ENCODE data around the gene ADGRV1.
"Not testable (repeated sequence)": the region's sequence is repeated elsewhere in the genome, so short reads cannot be mapped to it uniquely, and the experiment has no call there.

Gene ADGRV1

DNA sequence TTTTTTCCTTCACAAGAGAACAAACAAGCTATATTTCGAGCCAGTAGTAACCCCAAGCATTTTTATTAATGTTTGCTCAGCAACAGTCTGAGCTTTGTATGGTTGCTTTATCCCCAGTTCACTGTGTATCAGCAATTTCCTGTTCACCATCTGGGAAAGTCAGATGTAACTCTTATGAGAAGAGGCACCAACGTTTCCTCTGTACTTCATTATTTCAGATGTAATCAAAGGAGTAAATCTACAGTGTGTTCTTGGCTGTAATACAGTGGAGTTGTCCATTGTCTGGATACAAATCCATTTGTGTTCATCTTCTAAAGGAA lies 484.3 kb downstream of the ADGRV1 start:
- DNase-seq, result no peak

DNA sequence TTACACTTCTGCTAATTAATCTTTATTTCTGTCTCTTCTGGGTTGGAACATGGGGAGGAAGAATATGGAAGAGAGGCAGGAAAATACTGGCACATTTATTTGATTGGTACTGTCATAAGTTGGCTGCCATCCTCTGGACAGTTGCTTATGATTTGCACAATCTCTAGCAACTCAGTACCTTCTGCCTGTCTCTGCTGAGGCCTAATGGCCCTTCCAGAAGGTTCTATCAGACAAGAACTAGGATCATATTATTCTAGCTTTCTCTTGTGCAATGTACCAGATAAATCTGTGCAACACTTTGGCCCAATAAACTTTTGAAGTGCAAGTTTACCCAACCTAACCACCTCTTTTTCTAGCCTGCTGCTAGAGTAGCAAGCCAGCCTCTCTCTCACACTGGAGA lies 489.5 kb downstream of the ADGRV1 start:
- no peak for DNase-seq

DNA sequence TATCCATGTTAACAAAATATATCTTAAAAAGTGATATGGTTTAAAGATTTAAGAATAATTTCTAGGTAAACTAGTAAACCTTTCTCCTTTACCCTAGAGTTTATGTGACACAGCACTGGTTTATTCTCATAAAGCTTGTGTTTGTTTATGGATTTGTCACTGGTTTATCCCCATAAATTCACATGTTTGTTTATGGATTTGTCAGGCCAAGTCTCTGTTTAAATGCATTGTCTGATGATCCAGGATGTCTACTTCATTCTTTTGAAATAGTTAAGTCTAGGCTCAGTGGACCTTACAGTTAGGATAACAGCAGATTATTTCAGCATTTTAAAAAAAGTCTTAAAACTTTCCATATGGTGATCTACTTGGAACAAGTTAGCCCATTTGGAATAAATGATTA lies 490.5 kb downstream of the ADGRV1 start:
- DNase-seq, result no peak

DNA sequence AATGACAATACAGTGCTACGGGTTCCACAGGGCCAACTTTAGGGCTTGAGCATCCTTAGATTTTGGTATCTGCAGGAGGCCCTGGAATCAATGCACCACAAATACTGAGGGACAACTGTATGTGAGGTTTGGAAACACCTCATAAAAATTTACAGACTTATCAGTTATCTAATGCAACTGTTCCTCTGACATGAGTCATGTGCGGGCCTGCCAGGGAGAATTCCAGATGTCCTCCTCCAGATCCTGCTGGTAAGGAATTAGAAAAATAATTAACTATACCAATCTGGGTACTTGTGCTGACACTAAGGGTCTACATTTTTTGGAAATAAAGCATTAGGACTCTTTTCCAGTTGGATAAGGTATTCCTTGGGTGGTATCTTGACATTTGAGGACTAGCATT lies 491.2 kb downstream of the ADGRV1 start:
- DNase-seq, result no peak

DNA sequence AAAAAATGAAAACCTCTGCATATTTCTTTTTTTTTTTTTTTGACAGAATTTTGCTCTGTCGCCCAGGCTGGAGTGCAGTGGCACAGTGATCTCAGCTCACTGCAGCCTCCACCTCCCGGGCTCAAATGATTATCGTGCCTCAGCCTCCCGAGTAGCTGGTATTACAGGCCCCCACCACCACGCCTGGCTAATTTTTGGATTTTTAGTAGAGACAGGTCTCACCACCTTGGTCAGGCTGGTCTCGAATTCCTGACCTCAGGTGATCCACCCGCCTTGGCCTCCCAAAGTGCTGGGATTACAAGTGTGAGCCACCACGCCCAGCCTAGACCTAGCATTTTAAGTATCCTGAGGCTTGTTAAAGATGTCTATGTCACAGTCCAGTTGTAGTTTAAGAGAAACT lies 493.8 kb downstream of the ADGRV1 start:
- not testable (repeated sequence) for DNase-seq

DNA sequence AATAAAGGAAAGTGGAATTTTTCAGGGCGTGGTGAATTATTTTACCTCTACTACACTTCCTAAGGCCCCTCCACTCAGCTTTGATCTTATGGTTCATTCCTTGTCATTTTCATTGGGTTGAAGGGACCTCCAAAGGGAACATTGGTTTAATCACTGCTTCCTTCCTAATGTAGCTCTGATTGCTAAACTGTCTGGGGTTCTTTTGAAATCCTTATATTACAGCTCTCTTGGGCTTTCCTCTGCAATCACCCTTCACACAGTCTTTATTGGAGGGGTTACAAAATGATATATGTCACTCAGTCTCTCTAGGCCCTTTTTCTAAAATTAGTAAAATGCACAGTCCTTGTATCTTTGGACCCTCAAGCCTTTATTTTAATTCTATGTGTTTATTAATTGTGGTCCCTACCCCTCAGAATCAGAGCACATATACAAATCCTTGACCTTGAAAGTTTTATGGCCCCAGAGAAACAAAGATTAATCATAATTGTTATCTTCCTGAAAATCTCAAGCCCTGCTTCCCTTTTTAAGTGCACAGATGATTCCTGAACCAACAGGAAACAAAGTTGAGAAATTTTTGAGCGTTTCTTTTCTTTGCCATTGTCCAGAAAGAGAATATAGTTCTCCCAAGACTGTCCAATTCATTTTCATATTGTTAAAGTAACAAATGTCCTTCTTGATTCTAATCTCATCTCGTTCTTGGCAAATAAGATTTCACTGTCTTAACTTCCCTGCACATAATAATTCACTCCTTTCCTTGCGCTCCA lies 494.6 kb downstream of the ADGRV1 start:
- DNase-seq, result no peak

DNA sequence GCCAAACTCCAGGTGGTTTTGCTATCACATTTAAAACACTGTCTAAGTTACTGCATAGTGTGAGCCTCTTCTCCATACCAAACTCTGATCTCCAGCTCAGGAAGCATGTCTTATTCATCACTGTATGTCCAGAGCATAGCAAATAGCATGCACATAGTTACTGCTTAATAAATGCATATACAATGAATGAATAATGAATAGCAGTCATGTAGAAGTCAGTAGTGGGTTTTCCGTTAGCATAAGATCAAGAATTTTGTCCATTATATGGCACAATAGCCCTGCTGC lies 495.1 kb downstream of the ADGRV1 start:
- no peak for DNase-seq

DNA sequence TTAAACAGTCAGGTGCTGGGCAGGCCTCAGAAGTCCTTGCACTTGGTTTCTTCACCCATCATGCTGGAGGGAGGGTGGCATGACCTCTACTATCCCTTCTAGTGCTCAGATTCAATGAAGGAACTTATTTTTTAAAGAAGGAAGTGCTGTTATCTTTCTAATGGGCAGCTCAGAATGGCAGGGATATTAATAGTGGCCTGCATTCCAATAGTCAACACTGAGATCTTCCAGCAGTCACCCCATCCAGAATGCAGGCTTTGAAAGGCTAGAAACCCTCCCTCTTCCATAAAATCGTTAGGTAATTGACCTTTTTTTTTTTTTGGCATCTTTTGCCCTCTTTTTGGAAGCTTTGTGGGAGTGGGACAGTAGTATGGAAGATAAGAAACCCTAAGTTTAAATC lies 499.6 kb downstream of the ADGRV1 start:
- DNase-seq, result no peak

DNA sequence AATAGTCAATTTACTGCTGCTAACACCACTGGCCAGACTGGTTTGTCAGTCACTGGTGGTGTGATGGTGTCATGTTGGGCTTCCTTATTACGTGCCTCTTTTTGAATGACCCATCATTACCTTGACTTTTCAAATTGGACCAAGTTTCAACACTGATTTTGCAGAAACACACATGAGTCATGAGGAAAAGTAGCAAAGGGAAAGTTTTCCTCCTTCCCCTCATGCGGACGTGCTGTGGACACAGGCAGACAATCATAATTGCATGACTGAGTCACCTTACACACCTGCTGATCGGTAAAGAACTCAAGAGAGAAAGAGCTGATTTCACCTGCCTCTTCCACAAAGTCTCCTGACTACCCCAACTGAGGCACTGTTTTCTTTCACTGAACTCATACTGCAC lies 500.0 kb downstream of the ADGRV1 start:
- DNase-seq, result no peak

DNA sequence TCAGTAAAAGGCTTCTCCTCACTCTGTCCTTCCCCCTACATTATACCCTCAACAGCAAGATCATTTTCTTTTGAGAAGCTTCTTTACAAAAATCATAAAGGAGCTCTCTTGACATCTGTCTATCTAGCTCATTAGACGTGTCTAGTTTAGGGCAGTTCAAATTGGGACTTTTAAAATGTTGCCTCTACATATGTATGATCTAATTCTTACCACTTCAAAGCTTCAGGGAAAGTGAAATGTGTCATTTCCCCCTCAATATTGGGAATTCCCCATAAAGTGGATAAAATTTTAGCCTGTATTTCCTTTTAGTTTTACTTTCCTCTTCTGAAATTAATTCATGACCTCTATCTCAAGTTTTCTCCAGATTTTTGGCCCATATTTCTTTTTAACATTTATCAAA lies 500.8 kb downstream of the ADGRV1 start:
- no peak for DNase-seq

DNA sequence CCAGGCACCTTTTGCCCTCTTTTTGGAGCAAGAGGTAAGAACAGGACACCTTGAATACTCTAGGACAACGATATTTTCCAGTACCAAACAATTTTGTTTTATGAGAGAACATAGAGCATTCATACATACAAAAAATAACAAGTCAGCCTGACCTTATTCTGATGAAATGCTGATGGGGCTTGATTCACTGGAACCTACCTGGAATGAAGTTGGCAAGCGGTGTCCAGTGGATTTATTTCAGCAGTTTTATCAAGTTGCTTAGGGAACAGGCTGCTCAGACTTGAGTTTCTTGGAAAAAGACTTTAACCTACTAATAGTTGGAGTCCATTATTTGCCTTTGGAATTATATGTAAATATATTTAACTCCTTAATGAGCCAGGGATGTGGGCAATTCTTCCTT lies 502.5 kb downstream of the ADGRV1 start:
- no peak for DNase-seq

DNA sequence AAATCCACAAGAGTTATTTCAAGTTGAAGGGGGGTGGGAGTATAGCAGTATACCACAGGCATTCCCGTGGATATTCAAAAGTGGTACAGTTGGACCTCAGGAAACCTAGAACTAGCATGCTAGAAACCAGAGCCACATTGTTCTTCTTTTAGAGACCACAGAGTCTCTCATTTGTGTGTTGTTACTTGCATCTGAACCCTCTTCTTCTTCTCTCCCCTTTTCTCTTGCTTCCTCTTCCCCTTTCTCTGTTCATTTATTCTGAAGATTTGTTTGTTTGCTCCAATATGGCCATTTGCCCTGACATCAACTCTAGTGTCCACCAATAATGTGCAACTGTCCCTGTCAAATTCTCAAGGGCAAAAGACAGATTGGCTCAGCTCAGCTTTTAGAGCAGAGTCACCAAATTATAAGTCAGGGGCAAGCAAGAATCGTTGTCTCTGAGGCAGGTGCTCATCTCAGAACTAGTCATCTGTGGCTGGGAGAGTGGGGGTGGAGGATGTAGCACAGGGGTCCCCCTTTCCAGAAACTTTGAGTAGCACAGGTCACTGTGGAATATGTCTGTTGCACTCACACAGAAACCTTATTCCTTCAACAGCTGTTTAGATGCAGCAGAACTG lies 503.5 kb downstream of the ADGRV1 start:
- DNase-seq, result no peak

DNA sequence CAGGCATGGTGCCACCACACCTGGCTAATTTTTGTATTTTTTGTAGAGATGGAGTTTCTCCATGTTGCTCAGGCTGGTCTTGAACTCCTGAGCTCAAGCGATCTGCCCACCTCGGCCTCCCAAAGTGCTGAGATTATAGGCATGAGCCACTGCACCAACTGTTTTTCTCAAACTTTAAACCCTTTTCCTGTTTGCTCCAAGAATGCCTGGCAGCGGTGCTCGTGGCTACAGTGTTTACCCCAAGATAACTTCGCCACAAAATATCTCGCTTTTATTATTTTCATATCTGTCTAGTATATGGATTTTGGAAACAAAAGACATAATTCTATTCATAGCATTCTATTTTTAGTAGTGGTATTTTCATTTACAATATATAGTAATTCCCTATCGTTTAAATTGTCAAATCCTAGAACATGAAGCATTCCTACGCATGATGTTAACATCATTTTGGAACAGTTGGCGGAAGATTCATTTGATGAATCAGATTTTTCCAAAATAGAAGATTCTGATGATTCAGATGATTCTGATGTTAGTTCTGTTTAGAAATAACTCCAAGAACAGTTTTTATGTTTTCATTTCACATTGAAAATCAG lies 504.6 kb downstream of the ADGRV1 start:
- DNase-seq, result not testable (repeated sequence)

DNA sequence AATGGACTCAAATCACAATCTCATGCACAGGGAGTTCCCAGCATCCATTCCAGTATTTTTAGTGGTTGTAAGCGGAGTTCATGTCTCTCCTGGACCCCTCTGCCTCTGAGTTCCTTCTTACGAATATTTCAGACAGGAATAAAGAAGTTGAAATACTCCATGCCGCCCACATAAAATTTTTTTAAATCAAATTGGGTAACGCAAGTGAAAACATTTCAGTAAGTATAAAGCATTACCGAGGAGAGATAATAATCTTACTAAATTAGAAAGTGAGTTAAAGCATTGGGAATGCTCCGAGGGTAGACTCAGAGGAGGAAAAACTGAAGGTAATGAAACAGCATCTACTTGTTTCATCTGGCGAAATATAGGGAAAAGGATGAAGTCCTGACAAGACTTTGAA lies 506.9 kb downstream of the ADGRV1 start:
- DNase-seq, result no peak

DNA sequence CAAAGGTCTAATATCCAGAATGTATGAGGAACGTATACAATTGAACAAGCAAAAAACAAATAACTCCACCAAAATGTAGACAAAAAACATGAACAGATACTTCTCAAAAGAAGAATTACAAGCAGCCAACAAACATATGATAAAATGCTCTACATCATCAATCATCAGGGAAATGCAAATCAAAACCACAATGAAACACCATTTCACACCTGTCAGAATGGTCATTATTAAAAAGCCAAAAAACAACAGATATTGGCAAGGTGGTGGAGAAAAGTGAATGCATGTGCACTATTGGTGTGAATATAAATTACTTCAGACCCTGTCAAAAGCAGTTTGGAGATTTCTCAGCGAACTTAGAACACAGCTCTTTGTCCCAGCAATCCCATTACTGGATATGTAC lies 510.8 kb downstream of the ADGRV1 start:
- no peak for DNase-seq

DNA sequence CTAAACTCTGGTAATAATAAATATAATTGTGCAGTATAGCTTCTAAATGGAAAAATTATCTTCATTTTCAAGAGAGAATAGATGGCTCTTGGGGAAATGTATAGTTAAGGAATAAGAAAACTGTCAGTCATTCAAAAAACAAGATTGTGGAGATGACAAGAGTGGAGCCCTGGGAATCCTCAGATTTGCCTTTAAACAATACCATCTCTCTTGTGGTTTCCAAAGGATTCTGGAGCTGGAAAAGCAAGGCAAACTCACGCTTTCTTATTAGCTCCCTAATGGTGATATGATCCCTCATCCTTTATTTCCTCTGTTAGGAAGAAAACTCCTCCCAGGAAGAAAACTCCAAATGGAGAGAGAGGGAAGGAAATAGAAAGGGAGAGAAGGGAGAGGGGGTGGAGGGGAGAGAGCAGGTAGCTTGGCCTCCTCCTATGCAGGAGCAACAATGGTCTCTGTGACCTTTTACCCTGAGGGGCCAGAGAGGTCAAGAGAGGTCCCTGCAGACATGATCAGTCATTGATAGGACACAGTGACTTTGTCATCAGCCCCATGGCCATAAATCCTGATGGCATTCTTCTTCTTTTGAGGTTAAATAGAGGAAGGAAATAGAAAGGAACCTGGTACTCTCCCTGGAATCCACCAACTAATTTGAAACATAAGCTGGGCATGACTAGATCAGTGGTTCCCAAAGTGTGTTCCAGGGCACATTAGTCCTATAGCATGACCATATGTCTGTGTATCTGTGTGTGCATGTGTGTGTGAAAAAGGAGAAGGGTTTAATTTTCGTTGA lies 512.4 kb downstream of the ADGRV1 start:
- DNase-seq, result no peak

DNA sequence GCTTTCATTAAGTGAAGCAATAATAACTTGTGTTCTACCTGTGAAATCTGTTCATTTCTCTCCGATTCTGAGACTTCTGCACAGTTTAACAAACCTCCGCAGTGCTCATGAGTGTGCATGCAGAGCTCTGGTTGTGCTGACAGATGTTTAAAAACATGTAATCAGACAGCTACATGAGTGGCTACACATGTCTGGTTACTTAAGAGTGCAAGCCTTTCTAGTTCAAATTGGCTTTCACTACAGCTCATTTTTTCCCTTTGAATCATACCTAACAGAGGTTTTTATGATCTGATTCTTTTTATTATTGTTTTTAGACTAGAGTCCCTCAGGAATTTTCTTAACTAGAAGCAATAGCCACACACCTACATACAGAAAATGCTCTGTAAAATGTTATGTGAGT lies 514.3 kb downstream of the ADGRV1 start:
- no peak for DNase-seq

DNA sequence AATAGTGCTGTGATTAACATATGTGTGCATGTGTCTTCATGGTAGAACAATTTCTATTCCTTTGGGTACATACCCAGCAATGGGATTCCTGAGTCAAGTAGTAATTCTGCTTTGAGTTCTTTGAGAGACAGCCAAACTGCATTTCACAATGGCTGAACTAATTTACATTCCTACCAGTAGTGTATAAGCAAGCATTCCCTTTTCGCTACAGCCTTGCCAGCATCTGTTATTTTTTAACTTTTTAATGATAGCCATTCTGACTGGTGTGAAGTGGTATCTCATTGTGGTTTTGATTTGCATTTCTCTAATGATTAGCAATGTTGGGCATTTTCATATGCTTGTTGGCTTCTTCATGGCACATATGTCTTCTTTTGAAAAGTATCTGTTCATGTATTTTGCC lies 516.0 kb downstream of the ADGRV1 start:
- DNase-seq, result no peak

DNA sequence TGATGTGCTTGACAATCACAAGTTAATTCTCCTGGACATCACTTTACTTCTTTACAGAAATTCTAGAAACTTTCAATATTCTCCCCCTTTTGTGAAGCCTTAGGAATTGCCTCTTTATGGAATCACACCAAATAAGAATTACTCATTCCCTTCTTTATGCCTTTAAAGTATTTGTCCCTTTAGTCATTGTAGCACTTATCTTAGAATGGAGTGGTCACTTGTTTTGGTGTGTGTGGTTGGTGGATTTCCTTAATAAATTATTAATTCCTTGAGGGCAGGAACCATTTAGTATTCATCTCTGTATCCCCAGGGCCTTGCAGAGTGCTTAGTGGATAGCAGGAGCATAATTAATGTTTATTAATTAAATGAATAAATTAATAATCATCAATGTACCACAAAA lies 517.5 kb downstream of the ADGRV1 start:
- DNase-seq, result no peak

DNA sequence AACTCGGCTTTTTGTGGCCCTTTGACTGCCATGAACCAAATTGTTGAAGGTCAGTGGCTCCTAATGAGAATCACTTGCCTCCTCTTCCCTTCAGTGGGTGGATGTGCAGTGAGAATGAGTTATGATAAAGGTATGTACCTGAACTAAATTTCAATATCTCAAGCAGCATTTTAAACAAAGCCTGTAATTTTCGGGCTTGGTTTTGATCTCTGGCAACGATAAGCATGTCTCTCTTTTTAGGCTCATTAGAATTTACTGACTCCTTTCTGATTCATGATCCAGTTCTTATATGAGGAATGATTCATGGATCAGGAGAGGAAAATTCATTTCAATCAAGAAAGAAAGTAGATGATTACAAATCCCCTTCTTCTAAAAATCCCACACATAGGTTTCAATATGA lies 519.0 kb downstream of the ADGRV1 start:
- no peak for DNase-seq

DNA sequence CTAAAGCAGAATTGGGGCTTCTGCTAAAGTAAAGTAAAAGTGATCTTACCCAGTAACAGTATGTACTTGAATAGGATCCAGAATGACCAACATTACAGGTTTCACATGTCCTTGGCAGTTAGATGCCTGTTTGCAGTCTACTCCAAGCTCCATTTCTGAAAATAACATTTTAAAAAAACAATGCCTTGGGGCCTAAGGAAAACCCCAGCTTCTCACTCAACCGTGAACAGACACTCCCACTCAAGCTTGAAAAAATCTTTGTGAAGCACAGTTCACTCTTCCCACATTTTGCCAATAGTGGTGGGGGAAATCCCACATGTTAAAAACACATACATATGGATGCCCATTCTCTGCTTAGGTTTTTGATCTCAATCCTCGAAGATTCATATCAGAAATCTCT lies 520.4 kb downstream of the ADGRV1 start:
- DNase-seq, result peak; percentile 18

DNA sequence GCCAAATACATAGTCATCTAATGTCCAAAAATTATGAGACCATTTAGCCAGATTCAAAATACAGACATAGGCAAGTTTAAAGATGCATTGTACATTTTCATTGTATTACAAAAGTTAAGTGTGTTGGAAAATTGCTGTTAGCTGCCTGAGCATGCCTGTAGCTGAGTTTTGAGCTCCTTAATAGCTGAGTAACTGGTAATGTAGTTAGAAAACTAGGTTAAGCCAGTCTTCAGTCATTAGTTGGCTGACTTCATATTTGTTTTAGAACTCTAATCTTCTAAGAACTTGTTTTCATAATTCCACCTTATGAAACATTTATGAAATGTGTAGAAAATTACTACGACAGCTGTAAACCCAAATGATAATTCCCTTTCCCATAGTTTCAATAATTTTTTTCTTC lies 531.2 kb downstream of the ADGRV1 start:
- no peak for DNase-seq

DNA sequence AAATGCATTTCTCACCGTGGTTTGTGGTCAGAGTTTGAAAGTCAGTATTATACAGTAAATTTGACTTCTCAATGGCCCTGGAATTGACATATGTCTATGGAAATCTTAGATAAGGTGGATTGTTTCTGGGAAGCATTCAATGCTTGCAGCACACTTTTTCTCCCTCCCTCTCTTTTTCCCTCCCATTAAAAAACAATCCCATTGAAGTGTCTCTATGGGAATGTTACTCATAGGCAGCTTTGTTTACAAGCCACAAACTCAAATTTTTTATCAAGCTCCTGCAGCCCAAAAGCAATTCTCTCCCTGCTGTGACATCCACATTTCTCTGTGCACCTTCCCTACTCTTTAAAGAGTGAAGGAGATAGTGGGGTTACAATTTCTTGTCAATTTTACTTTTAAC lies 532.4 kb downstream of the ADGRV1 start:
- no peak for DNase-seq
